Esophagus squamous epithelium (tissue), 4 donors: Measurements from ENCODE around the gene MED15.

Experiments
- POLR2A ChIP-seq, 4 donors: fragments of 450-650 bp; IDR thresholded peaks; one replicate each; pipeline ENCODE4 v1.6.1; 2017; ENCODE audit warnings: antibody characterized with exemption in 4 of 4, mild to moderate bottlenecking in 4 of 4, moderate library complexity in 3 of 4
- TF ChIP-seq, protein P1 (sequence below), 6 experiments: fragments of 450-650 bp in 4 of 6; fragments of 200-600 bp in 2 of 6; sonication (generic) in 2 of 6; IDR thresholded peaks; one replicate each; pipeline ENCODE4 v1.5.1; 2016 to 2019; ENCODE audit warnings: antibody characterized with exemption in 6 of 6, mild to moderate bottlenecking in 4 of 6, moderate library complexity in 4 of 6

- TF ChIP-seq, protein P1, sequence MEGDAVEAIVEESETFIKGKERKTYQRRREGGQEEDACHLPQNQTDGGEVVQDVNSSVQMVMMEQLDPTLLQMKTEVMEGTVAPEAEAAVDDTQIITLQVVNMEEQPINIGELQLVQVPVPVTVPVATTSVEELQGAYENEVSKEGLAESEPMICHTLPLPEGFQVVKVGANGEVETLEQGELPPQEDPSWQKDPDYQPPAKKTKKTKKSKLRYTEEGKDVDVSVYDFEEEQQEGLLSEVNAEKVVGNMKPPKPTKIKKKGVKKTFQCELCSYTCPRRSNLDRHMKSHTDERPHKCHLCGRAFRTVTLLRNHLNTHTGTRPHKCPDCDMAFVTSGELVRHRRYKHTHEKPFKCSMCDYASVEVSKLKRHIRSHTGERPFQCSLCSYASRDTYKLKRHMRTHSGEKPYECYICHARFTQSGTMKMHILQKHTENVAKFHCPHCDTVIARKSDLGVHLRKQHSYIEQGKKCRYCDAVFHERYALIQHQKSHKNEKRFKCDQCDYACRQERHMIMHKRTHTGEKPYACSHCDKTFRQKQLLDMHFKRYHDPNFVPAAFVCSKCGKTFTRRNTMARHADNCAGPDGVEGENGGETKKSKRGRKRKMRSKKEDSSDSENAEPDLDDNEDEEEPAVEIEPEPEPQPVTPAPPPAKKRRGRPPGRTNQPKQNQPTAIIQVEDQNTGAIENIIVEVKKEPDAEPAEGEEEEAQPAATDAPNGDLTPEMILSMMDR (IDR thresholded peaks at IDR 0.05): no peak
- TF ChIP-seq POLR2A (IDR thresholded peaks at IDR 0.05): no peak
Measured at GRCh38 chr22:20578192-20578591, 70.8 kb downstream of the MED15 start.
